HG03045 (cell line): Measurements from ENCODE around the gene TSEN2.
A peak's percentile ranks its signal among the peaks of the same experiment; 100 is the strongest.

ENCODE experiments used
- ATAC-seq: cut with Tn5 transposase; IDR thresholded peaks from one replicate; pipeline ENCODE4 v1.9.1; 2021; ENCODE audit warnings: mild to moderate bottlenecking, moderate library complexity; ENCODE audit not compliant: unreplicated experiment

The TSEN2 gene

GRCh38 chr3:12545473-12545791 lies 61.2 kb downstream of the TSEN2 start, which contains the start of gene MKRN2OS:
MKRN2OS (minus strand) TSS chr3:12545499; CDS start chr3:12545464, 35 bp downstream.
- ATAC-seq: no peak

DNA sequence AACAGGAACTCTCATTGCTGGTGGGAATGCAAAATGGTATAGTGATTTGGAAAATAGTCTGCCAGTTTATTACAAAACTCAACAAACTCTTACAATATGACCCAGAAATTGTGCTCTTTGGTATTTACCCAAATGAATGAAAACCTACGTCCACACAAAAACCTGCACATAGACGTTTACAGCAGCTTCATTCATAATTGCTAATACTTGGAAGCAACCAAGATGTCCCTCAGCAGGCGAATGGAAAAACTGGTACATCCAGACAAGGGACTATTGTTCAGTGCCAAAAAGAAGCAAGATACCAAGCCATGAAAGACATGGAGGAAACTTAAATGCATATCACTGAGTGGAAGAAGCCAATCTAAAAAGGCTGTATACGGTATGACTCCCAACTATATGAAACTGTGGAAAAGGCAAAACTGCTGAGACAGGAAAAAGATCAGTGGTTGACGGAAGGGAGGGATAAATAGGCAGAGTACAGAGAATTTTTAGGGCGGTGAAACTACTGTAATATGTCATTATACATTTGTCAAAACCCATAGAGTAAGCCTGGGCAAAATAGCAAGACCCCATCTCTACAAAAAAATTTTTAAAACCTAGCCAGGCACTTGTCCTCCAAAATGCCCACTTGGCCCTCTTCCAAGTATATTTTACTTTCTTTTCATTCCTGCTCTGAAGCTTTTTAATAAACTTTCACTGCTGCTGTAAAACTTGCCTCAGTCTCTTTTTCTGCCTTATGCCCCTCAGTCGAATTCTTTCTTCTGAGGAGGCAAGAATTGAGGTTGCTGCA lies 65.9 kb downstream of the TSEN2 start:
- no peak for ATAC-seq

GRCh38 chr3:12553921-12554391 lies 69.7 kb downstream of the TSEN2 start:
- ATAC-seq: no peak

GRCh38 chr3:12556314-12556689 lies 72.0 kb downstream of the TSEN2 start:
- ATAC-seq: no peak

GRCh38 chr3:12556690-12557472 lies 72.6 kb downstream of the TSEN2 start, which contains the start of gene MKRN2:
MKRN2 (plus strand) TSS chr3:12557087; CDS start chr3:12557151, 64 bp downstream.
- ATAC-seq: peak; percentile 81

DNA sequence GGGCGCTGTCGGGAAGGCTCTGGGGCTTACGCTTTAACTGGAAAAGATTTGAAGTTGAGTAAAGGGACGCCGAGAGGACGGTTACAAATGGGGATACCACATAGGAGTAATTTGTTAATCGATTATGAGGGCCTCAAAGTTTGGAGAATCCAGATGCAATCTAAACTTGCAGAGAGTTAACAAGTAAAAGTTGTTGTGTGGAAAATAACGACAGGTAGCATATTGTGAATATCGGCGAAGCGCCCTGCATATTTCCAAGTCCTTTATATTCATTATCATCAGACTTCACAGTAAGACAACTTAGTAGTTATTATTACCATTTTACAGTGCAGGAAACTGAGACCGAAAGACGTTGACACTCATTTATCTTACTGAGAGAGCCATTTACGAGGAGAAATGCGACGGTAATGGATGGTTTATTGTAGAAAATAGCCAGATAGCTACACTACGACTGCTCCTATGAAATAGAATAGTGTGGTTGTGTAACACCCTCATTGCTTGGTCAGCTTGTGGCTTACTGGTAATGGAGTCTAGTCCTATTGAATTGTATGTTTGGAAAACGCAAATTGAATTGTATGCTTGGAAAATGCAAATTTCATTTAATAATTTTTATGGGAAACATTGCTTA lies 73.3 kb downstream of the TSEN2 start:
- ATAC-seq: no peak

GRCh38 chr3:12558706-12559105 lies 74.4 kb downstream of the TSEN2 start:
- ATAC-seq: no peak

DNA sequence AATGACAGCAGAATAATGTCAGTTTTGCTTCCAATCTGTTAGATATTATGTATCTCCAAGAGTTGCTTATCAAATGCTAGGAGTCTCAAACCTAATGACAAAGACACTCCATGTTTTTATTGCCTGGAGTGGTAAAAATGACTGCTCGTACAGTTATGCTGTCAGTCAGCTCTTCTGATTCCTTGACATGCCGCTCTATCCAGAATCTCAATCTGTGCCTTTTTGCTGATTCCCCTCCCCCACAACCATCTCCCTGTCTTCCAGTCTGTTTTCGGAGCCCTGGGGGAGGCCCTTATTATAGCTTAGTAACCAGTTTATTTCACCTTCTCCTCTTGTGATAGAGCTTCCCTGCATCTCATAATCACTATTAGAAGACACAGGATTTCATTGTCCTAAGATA lies 75.2 kb downstream of the TSEN2 start:
- ATAC-seq: no peak

- ATAC-seq: peak; percentile 39
These were observed 76.4 kb downstream of the TSEN2 start for GRCh38 chr3:12560505-12561190.

GRCh38 chr3:12561397-12561796 lies 77.1 kb downstream of the TSEN2 start:
- ATAC-seq: no peak

GRCh38 chr3:12562451-12562850 lies 78.2 kb downstream of the TSEN2 start:
- ATAC-seq: no peak

GRCh38 chr3:12566976-12567375 lies 82.7 kb downstream of the TSEN2 start:
- no peak for ATAC-seq

- no peak for ATAC-seq
These were observed 84.5 kb downstream of the TSEN2 start for GRCh38 chr3:12568747-12569146.

DNA sequence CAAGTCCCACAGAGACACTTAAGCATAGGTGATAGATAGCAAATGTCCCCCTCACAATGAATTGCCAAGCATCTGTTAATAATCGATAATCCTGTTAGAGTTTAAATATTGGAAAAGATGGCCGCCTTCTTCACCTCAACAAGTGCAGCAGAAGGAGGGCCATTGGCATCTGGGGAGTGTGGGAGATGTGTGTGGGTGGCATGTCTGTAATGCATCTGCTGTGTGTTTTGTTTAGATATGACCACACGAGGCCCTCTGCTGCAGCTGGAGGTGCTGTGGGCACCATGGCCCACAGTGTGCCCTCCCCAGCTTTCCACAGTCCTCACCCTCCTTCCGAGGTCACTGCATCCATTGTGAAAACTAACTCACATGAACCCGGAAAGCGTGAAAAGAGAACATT lies 85.6 kb downstream of the TSEN2 start:
- no peak for ATAC-seq

DNA sequence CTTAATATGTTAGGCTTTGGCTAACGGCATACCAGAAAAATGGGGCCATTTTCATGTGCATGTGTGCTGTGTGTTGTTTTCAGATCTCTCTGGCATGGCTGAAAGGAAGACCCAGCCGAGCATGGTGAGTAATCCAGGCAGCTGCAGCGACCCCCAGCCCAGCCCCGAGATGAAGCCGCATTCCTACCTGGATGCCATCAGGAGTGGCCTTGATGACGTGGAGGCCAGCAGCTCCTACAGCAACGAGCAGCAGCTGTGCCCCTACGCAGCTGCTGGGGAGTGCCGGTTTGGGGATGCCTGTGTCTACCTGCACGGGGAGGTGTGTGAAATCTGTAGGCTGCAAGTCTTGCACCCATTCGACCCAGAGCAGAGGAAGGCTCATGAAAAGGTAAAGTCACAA lies 87.7 kb downstream of the TSEN2 start:
- no peak for ATAC-seq

- ATAC-seq: no peak
These were observed 89.9 kb downstream of the TSEN2 start for GRCh38 chr3:12574131-12574530.

GRCh38 chr3:12574661-12575060 lies 90.4 kb downstream of the TSEN2 start:
- ATAC-seq: no peak

DNA sequence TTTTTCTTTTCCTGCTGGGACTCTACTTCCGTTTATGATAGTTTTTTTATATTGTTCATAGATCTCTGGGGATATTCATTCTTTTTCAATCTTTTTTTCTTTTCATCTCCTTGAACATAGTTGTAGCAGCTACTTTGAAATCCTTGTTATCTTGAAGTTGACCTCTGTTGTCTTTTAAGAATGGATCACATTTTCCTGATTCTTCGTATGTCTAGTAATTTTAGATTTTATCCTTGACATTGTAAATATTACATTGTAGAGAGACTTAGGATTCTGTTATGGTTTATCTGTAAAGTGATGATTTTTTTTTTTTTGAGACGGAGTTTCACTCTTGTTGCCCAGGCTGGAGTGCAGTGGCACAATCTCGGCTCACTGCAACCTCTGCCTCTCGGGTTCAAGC lies 93.1 kb downstream of the TSEN2 start:
- ATAC-seq: no peak

DNA sequence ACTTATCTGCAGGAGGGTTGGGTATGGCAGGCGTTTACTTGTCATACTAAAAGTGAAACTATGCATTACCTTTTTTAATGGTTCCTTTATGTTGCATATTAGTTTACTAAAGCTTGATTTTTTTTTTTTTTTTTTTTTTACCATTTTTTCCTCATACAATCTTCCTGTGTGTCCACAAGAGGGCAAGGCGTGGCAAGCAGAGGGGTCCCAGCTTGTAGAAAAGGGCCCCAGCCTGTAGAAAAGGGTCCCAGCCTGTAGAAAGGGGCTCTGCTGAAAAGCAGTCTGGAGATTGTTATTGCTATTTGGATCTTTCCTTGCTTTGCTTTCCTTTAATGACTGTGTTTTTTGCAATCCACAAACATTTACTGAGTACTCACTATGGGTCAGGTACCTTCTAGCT lies 94.5 kb downstream of the TSEN2 start:
- no peak for ATAC-seq

DNA sequence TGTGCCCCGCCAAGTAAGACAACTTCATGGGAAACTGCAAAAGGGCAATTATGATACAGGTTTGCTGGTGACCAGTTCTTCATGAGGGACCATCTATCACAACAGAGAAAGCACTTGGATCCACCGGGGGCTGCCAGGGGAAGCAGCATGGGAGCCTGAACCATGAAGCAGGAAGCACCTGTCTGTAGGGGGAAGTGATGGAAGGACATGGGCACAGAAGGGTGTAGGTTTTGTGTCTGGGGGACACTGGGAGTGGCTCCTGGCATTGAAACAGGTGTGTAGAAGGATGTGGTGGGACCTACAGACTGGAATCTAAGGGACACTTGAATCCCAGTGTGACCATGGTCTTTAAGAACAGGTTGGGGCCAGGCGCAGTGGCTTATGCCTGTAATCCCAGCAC lies 95.2 kb downstream of the TSEN2 start:
- ATAC-seq: no peak

DNA sequence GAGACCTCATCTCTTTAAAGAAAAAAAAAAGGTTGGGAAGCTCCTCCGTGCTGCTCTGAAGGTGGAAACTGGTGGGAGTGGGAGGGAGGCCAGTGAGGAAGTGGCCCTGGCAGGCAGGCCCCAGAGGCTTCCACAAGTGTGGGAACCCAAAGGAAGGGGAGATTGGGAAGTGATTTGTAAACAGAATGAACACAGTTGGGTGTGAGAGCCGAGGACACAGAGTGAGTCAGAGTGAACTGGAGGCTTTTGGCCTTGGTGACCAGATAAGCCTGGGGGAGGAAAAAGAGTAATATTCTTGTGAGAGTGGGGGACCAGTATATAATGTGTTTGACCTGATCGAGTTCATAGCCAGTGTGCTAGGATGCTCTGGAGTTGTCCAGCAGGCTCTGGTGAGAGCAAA lies 95.6 kb downstream of the TSEN2 start:
- ATAC-seq: no peak
